ENCODE measurements around the gene MAJIN.

Gene MAJIN

GRCh38 chr11:64930340-64930739 lies 41.6 kb downstream of the MAJIN start:
- ATAC-seq, result no peak
- TF ChIP-seq, protein P1, sequence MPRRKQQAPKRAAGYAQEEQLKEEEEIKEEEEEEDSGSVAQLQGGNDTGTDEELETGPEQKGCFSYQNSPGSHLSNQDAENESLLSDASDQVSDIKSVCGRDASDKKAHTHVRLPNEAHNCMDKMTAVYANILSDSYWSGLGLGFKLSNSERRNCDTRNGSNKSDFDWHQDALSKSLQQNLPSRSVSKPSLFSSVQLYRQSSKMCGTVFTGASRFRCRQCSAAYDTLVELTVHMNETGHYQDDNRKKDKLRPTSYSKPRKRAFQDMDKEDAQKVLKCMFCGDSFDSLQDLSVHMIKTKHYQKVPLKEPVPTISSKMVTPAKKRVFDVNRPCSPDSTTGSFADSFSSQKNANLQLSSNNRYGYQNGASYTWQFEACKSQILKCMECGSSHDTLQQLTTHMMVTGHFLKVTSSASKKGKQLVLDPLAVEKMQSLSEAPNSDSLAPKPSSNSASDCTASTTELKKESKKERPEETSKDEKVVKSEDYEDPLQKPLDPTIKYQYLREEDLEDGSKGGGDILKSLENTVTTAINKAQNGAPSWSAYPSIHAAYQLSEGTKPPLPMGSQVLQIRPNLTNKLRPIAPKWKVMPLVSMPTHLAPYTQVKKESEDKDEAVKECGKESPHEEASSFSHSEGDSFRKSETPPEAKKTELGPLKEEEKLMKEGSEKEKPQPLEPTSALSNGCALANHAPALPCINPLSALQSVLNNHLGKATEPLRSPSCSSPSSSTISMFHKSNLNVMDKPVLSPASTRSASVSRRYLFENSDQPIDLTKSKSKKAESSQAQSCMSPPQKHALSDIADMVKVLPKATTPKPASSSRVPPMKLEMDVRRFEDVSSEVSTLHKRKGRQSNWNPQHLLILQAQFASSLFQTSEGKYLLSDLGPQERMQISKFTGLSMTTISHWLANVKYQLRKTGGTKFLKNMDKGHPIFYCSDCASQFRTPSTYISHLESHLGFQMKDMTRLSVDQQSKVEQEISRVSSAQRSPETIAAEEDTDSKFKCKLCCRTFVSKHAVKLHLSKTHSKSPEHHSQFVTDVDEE (CRISPR knock-in tag; IDR thresholded peaks at IDR 0.05), result no peak
- no peak for TF ChIP-seq TOX (CRISPR knock-in tag; IDR thresholded peaks at IDR 0.05; ENCODE audit: borderline replicate concordance)
- TF ChIP-seq ISL1 (CRISPR knock-in tag; IDR thresholded peaks at IDR 0.05), result no peak
- TF ChIP-seq ESRRG (CRISPR knock-in tag; IDR thresholded peaks at IDR 0.05), result no peak
- no peak for TF ChIP-seq POU6F1 (CRISPR knock-in tag; IDR thresholded peaks at IDR 0.05; ENCODE audit: borderline replicate concordance, low read depth)
- no peak for TF ChIP-seq PPARA (CRISPR knock-in tag; IDR thresholded peaks at IDR 0.05; ENCODE audit: borderline replicate concordance)
- TF ChIP-seq OSR1 (CRISPR knock-in tag; IDR thresholded peaks at IDR 0.05), result no peak
- TF ChIP-seq GLIS3 (CRISPR knock-in tag; IDR thresholded peaks at IDR 0.05), result no peak
- TF ChIP-seq, protein P2, sequence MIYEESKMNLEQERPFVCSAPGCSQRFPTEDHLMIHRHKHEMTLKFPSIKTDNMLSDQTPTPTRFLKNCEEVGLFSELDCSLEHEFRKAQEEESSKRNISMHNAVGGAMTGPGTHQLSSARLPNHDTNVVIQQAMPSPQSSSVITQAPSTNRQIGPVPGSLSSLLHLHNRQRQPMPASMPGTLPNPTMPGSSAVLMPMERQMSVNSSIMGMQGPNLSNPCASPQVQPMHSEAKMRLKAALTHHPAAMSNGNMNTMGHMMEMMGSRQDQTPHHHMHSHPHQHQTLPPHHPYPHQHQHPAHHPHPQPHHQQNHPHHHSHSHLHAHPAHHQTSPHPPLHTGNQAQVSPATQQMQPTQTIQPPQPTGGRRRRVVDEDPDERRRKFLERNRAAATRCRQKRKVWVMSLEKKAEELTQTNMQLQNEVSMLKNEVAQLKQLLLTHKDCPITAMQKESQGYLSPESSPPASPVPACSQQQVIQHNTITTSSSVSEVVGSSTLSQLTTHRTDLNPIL (CRISPR knock-in tag; IDR thresholded peaks at IDR 0.05; ENCODE audit: low read depth), result no peak
- TF ChIP-seq RARB (CRISPR knock-in tag; IDR thresholded peaks at IDR 0.05), result no peak
- TF ChIP-seq ZFP30 (CRISPR knock-in tag; IDR thresholded peaks at IDR 0.05), result no peak
- no peak for TF ChIP-seq CSRNP3 (CRISPR knock-in tag; IDR thresholded peaks at IDR 0.05)
- no peak for TF ChIP-seq TCF4 (CRISPR knock-in tag; IDR thresholded peaks at IDR 0.05; ENCODE audit: borderline replicate concordance)
- TF ChIP-seq BACH2 (CRISPR knock-in tag; IDR thresholded peaks at IDR 0.05; ENCODE audit: borderline replicate concordance), result no peak
- no peak for TF ChIP-seq ZC3H10 (CRISPR knock-in tag; IDR thresholded peaks at IDR 0.05)
- TF ChIP-seq PATZ1 (CRISPR knock-in tag; IDR thresholded peaks at IDR 0.05; ENCODE audit: borderline replicate concordance), result no peak
- no peak for TF ChIP-seq ZNF70 (CRISPR knock-in tag; IDR thresholded peaks at IDR 0.05)
- TF ChIP-seq SNAI2 (CRISPR knock-in tag; IDR thresholded peaks at IDR 0.05), result no peak
- no peak for TF ChIP-seq ZNF565 (CRISPR knock-in tag; conservative IDR thresholded peaks at IDR 0.05; ENCODE audit: low read depth)

DNA sequence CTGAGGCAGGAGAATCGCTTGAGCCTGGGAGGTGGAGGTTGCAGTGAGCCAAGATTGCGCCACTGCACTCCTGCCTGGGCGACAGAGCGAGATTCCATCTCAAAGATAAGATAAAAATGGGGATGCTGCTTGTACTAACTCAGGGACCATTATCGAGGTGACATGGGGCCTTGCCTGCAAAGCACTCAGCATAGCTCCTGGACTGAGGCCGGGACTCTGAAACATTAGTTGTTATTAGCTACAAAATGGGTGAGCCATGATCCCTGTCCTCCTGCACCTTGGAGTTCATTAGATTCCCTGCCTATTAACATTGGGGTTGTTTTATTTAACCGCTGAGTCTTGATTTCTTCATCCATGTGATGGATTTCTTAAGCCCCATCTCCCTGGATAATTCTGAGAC lies 42.3 kb downstream of the MAJIN start:
- TF ChIP-seq RARB (CRISPR knock-in tag; IDR thresholded peaks at IDR 0.05), result no peak
- no peak for TF ChIP-seq BACH2 (CRISPR knock-in tag; IDR thresholded peaks at IDR 0.05; ENCODE audit: borderline replicate concordance)
- TF ChIP-seq PATZ1 (CRISPR knock-in tag; IDR thresholded peaks at IDR 0.05; ENCODE audit: borderline replicate concordance), result no peak
- no peak for TF ChIP-seq POU6F1 (CRISPR knock-in tag; IDR thresholded peaks at IDR 0.05; ENCODE audit: borderline replicate concordance, low read depth)
- TF ChIP-seq SNAI2 (CRISPR knock-in tag; IDR thresholded peaks at IDR 0.05), result no peak
- no peak for TF ChIP-seq ZNF70 (CRISPR knock-in tag; IDR thresholded peaks at IDR 0.05)
- TF ChIP-seq, protein P2 (CRISPR knock-in tag; IDR thresholded peaks at IDR 0.05; ENCODE audit: low read depth), result no peak
- no peak for TF ChIP-seq ZNF565 (CRISPR knock-in tag; conservative IDR thresholded peaks at IDR 0.05; ENCODE audit: low read depth)
- no peak for TF ChIP-seq TOX (CRISPR knock-in tag; IDR thresholded peaks at IDR 0.05; ENCODE audit: borderline replicate concordance)
- TF ChIP-seq ISL1 (CRISPR knock-in tag; IDR thresholded peaks at IDR 0.05), result no peak
- TF ChIP-seq OSR1 (CRISPR knock-in tag; IDR thresholded peaks at IDR 0.05), result no peak
- no peak for TF ChIP-seq CSRNP3 (CRISPR knock-in tag; IDR thresholded peaks at IDR 0.05)
- no peak for TF ChIP-seq ZFP3 (CRISPR knock-in tag; IDR thresholded peaks at IDR 0.05)
- no peak for TF ChIP-seq PPARA (CRISPR knock-in tag; IDR thresholded peaks at IDR 0.05; ENCODE audit: borderline replicate concordance)
- no peak for TF ChIP-seq ZNF8 (CRISPR knock-in tag; IDR thresholded peaks at IDR 0.05)
- TF ChIP-seq ZC3H10 (CRISPR knock-in tag; IDR thresholded peaks at IDR 0.05), result no peak
- no peak for TF ChIP-seq GLIS3 (CRISPR knock-in tag; IDR thresholded peaks at IDR 0.05)
- TF ChIP-seq ESRRG (CRISPR knock-in tag; IDR thresholded peaks at IDR 0.05), result no peak
- ATAC-seq, result no peak
